ENCODE data around the gene PGRMC2.
A peak's percentile ranks its signal among the peaks of the same experiment; 100 is the strongest.
"Not testable (repeated sequence)": the region's sequence is repeated elsewhere in the genome, so short reads cannot be mapped to it uniquely, and the experiment has no call there.

PGRMC2 gene

DNA sequence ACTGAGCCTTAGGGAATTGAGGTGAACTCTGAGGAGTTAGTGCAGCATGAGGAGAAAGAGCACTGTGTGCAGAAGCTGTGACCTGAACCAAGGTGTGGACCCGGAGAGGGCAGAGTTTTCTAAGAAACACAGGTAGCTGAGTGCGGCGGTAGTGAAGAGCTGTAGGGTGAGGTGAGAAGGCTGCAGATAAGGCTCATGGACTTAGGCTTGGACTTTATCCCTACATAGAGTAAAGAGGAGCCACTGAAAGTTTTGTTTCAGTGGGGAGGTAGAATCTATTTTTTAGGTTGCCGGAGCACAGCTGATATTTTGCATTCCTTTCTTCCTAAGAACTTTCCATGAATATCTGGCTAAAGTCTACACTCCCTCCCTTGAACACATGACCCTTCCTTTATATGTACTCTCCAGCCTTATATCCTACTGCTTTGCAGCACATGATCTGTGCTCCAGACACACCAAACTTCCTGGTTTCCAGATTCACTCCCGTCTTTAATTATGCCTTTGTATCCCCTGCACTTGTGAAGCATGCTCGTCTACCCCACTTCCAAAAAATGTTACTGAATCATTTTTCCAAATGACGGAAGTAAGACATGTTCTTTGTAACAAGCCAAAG, 10.6 kb upstream of the PGRMC2 start:
- no peak for DNase-seq

DNA sequence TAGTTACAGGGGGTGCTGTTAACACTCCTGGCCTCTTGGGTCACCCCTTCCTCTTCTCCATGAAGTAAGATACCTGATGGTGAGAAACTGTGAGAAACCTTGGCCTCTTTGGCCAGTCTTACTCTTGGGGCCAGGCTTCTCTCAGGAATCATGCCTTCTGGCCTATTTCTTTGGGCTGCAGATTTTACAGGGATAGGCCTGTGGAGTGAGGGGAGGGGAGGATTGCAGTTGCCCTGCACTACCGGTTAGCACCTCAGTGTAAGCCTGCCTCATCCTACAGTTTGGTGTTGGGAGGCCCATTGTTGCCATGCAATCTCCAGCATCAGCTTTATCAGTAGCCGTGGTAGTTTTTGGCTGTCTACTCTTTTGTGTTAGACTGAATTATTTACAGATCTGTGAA, 7.6 kb upstream of the PGRMC2 start:
- DNase-seq, result no peak

DNA sequence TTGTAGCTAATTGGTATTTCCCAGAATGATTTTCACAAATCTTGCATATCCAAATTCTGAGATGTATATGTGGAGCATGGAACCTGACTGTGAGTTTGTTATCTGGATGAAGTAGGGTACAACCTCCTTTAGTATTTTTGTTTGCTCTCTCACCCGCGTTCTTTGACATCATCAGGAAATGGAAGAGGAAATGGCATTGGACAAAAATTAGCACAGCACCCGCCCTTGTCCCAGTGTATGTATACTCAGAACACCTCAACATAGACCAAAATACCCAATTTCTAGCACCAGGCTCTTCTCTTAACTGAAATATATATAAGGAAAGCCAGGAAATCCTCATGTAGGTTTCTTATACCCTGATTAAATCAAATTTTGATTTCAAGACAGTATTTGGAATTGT, 6.9 kb upstream of the PGRMC2 start:
- DNase-seq, result no peak

DNA sequence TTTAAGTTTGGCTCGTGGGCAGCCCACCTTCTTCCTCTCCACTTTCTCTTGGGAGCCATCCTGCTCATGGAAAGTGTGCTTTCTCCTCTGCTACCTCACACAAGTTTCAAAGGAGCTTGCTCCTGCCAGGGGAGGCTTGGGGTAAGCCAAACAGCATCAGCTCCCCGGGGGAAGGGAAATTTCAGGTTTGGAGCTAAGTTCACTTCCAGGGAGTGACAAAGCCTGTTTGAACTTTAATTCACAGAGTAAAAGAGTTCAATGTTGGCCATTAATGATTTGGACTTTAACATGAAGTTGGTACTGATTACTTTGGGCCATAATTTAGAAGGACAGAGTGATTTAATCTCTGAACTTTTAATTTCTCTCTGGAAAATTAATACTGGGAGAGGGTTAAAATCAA, 4.7 kb upstream of the PGRMC2 start:
- DNase-seq, result no peak

DNA sequence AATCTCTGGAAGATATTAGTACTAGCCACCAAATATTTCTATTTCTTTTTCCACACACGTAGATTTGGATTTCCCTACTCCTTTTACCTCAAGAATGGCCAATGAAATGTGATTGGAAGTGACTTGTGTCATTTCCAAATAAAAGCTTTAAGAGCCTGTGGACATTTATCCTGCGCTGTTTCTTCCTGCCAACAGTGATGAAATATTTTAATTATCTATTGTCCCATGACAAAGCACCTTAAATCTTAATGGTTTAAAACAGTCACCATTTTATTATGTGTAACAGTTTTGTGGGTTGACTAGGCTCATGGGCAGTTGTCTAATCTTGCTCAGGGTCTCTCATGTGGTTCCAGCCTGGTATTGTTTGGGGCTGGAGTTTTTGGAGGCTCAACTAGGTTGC, 3.5 kb upstream of the PGRMC2 start:
- DNase-seq, result no peak

DNA sequence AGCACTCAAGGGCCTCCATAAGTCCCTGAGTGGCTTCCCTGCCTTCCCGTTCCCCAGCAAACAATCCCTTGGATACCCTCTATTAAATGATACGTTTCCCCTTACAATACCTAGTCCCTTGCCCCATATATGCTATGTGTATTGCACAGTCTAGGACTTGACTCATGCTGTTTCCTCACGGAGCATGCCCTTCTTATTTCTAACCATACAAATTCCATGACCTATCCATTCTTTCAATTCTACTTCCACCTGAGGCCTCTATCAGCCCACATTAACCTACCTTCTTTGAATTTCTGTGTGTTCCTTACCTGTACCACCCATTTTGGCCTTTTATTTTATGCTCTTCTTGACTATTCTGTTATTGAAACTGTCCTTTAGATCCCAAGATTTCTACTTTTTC, 2.9 kb upstream of the PGRMC2 start:
- no peak for DNase-seq

DNA sequence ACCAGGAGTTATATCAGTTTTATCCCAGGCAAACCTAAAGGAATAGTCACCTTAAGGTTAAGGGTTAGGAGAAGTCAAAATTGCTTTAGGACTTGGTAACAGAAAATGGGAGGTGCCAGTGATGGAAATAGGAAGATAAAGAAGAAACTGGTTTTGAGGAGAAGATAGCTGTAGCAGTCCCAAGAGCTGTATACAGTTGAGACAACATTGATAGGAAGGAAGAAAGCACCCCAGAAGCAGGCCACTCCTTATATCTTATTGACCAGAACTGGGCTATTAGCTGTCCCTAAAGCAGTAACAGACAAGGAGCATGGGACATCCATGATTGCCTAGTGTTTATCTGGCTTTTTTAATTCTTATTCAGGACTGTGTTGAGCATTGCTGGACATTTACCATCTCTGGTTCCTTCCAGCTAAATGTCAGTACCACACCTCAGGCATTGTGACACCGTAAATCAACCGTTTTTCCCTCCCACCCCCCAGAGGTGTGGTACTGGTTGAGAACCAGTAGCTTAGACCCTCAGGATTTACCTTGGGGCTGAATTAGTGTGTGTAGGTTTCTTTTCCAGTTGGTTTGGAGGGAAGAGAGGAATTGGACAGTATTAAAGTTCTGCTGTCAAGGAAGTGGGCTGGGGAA, 2.0 kb upstream of the PGRMC2 start:
- no peak for DNase-seq

DNA sequence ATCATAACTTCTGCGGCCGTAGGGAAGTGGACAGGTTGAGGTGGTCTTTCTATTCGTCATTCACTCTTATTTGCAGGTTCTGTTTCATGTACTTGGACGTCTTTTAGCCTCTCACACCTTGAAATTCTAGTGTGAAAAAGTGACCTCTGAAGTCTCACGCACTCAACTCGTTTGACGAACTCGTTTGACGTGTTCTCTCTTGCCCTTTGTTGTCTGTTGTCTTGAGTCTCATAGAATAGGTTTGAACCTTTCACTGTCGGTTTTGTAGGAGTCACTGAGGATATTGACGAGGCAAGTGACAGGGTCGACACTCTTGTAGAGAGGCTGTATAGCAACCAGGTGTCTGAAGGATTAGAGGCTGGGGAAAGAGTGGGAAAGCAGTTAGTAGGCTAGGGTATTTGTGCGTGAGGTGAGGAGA, 1.1 kb upstream of the PGRMC2 start:
- DNase-seq, result no peak

DNA sequence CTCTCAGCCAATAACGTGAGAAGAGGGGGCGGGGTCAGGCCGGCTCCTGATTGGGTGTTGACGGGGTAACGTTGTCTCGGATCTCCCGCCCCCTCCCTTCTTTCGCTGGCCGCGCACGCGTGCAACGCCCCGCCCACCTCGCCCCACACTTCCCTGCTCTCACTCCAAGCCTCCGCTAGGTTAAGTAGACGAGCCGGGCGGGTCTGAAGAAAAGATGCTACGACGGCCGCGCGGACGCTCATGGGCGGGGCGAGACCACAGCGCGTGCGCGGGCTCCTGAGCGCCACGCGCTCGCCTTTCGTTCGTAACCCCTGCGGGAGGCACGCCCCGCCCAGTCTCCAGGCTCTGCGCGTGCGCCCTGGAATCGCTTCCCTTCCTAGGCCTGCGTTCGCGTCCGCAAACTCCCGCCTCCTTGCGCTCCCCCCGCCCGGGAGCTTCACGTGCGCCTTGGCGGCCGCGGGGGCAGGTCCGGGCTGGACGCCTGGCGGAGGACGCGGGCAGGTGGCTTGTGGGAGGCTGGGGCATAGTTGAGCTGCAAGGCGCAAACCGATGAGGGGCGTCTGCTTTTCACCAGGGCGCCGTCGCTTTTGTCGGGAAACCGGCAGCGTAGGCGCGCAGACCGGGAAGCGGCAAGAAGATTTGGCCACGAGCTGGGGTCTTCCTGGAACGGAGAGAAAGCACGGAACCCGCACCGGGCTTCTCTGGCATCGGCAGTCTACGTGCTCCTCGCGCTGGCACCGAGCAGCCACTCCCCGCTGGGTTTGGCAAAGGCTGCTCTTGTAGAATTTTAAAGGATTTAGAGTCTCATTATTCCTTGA, 467 bp upstream of the PGRMC2 start:
- DNase-seq, result peak; percentile 98

DNA sequence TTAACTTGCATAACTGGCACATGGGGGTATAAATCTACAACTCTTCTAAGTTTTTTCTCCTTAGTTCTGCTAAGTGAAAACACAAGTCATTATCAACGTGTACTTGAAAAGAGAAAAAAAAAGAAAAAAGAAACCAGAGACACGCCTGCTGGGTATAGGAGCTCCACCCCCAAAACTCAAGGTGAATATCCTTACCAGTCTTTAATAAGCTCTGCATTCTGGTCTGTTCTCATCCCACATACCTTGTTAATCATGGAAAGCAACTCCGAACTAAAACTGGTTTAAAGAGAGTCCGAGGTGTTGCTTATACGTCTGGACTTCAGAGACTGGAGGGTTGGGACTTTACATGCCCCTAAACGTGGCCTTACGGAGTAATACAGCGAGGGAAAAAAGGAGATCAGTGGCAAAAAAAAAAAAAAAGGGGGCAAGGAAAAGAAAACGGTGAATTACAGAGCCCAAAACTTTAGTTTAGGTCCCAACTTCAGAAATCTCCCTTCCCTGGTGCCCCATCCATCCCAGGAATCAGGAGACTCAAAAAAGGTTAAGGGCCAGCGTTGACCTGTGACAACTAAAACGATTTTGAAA, 1.0 kb downstream of the PGRMC2 start:
- no peak for DNase-seq

DNA sequence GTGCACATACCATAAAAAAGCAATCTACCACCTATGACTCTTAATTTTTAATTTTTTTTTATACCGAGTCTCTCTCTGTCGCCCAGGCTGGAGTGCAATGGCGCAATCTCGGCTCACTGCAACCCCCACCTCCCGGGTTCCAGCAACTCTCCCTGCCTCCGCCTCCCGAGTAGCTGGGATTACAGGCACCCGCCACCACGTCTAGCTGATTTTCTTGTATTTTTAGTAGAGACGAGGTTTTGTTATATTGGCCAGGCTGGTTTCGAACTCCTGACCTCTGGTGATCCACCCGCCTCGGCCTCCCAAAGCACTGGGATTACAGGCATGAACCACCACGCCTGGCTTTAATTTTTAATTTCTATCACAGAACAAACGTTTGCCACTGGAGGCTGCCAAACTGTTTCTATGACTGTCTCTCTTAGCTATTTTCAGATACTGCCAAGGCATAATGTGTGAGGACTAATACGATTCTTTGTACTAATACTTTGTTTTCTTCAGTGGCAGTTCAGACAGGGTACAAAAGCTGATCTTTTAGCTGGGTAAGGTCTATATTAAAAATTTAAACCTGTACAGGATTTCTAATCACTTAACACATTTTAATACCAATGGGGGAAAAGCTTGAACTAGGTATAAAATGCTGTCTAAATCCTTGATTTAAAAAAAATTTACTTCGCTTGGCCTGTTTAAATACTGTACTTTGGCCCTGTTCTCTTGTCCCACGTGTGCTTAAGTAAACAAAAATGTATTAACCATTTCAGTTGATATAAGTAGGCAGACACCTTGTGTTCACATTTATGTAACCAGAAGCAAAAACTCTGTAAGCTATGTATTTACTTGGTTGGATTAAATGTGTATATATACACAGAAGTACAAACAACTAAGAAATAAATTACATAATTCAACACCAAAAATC, 2.3 kb downstream of the PGRMC2 start:
- DNase-seq, result no peak

DNA sequence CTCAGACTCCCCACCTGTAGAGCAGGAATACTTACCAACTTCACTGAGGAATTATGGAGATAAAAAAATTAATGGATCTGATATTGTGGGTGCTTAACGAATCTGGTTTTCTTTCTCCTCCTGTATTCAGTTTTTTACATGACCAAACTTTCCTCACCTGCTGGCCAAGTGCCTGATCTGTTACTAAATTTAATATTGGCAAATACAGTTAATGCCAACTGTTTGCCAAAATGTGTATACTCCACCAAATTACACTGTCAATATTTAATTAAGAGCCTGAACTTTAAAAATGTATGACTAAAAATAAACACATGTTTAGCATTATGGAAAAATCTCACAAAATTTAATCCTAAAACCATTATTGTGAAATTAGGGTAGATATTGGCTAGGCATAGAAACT, 3.3 kb downstream of the PGRMC2 start:
- no peak for DNase-seq

DNA sequence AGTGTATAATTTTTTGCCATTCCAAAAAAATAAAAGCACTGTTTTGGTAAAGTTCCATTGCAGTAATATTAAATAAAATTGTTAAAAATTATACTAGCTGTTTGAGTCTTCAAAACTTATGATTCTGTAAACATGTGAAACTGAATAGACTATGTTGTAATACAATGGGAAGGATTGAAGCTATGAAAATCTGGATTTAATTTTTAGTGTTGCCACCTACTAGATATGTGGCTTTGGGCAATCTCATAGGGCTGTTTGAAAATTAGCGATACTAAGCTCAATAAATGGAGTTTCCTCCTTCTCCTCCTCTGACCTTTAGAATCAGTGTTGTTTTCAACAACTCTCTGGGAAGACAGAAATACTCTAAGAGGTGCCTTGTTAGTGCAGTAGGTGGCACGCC, 4.5 kb downstream of the PGRMC2 start:
- DNase-seq, result no peak

DNA sequence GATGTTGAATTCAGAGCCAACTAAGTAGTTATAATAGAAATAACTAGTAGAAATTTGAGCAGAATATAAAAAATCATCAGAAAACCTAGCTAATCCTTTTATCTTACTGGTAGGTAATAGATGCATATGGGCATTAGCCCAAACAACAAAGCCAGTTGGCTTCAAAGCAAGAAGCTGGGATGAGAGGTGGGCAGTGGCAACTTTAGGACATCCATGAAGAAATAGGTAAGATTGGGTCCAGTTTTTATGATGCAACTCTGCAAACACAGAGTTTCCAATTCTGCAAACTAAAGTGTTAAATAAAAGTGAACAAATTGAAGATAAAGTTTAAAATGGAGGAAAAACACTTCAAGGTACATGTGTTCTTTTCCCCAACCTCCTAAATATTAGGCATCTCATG, 5.1 kb downstream of the PGRMC2 start:
- DNase-seq, result no peak

DNA sequence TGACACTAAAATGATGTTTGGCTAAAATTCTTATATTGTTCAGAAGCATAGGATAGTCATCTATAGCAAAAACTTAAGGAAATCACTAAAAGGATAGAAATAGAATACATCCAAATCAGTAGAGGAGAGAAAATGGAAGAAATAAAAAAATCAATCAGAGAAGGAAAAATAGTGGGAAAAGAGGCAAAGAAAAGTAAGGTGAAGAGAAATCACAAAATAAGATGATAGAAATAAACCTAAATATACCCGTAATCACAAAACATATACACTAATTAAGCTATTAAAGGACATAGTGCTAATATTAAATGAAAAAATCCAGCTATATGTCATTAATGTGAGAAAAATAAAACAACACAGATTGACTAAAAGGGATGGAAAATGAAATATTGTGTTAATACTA, 6.3 kb downstream of the PGRMC2 start:
- no peak for DNase-seq

DNA sequence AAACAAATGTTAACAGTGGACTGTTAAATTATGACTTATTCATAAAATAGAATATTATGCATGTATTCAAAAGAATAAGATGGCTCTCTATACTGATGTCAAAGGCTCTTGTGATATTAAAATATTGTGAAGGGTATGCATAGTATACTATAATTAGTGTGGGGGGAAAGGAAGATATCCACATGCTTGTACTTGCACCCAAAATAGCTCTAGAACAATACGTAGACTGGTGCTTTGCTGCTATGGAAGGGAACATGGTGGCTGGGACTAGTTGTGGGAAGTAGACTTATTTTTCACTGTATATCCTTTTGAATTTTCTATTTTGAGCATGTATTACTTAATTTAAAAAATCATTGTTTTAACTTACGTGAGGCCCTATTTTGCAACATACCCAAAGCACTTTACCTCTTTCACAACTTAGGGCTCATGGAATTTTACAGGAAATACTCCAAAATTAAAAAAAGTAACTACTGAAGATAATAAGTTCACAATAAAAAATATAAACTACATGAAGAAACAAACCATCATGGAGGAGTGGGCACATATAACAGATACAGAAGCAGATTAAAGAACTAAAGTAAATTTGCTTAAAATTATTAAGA, 7.9 kb downstream of the PGRMC2 start:
- no peak for DNase-seq

DNA sequence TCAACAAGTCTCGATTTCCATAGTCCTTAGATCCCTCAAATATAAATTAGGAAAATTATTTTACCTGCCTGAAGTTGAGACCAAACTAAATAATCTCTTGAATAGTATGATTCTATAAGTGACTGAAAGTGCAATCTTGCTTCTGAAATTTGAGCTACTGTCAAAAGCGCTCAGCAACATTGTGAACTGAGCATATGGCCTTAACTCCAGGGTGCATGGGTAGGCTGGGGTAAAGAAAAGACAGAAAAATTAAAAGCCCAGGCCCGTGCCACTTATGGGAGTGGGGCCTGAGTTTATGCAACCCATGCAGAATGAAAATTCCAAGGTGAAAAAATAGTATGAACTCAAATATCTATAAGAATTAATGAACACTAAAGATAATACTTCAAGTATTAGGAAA, 9.8 kb downstream of the PGRMC2 start:
- DNase-seq, result no peak

DNA sequence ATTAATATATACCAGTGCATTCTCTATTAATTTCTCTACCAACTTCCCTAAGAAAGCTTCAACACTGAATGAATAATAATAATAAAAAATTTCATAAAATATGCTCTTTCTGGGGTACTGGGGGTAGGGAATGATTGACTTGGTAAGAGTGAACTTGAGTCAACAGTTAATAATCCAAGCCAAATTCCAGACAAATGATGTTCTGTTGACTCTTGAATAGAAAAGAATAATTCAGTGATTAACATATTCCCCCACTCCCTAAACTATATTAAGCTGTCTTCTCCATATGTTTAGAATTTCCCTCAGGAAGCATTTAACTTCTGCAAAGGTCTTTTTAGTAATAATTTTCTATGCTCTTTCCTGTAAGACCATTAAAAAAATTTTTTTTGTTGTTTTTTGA, 12.3 kb downstream of the PGRMC2 start:
- DNase-seq, result no peak

DNA sequence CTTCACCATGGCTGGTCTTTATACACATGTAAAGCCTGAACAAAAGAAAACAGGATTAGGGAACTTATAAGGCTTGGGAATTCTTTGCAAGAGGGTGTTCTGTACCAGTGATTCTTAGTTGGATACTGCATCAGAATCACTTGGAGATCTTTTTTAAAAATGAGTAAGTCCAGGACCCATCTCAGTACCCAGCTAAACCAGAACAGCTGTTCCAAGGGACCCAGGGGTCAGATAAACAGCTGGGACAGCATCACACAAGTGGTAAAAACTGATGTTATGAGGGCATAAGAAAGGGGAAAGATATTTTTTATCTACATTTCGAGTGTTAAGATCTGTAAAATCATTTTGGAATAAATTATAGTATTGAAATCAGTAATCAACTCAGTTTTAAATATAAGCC, 16.1 kb downstream of the PGRMC2 start:
- DNase-seq, result no peak

DNA sequence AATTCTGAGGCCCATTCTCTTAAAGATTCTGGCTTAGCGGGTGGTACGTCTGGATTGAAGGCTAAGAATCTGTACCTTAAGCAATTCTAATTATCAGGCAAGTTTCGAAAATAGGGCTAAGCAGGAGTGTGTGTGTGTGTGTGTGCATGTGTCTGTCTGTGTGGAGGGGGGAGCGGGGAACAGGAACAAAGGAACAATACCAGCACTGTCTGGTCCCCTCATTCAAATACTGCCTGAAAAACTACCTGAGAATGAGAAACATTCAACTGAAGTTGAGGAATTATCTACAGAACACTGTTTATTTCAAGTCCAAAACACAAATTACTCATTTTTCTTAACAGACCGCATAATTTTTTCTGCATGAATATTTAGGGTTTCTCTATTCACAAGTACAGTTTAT, 18.6 kb downstream of the PGRMC2 start:
- DNase-seq, result no peak

DNA sequence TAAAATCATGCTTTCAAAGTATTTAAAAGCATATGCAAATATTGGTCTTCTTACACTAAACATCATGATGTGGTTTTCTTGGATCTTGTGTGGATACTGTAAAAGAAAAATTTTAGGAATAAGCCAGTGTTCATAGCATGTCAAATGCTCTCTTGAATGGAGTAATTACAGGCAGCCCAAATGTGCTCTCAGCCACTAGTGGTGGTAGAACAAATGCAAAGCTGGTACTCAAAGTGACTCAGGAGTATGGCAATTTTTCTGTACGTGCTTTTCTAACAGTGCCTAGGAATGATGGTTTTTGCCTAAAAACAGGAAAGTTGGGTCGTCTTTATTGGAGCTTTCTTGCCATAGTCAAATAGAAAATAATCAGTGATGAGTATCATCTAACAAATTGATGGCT, 19.9 kb downstream of the PGRMC2 start:
- DNase-seq, result no peak

DNA sequence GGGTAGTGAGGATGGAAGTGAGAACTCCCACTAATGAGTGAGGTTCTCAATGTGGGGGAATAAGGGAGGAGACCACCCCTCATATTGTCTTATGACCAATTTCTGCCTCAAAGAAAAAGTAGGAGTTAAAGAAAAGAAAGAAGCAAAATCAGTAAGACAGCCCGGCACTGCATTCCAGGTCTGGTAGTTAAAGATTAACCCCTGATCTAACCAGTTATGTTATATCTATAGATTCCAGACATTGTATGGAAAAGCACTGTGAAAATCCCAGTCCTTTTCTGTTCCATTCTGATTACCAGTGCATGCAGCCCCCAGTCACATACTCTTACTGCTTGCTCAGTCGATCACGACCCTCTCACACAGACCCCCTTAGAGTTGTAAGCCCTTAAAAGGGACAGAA, 20.4 kb downstream of the PGRMC2 start:
- DNase-seq, result not testable (repeated sequence)

Measured in activated gamma-delta T cell (primary cell).